GM12874 (cell line): Measurements from ENCODE around the gene RNGTT.

ENCODE experiments used
- TF ChIP-seq, protein P1 (sequence below): IDR thresholded peaks from 2 replicates; pipeline ENCODE4 v1.5.1; 2011; ENCODE audit warnings: low read depth, mild to moderate bottlenecking, control low read depth, low read length, moderate library complexity; ENCODE audit not compliant: insufficient read depth

RNGTT gene

DNA sequence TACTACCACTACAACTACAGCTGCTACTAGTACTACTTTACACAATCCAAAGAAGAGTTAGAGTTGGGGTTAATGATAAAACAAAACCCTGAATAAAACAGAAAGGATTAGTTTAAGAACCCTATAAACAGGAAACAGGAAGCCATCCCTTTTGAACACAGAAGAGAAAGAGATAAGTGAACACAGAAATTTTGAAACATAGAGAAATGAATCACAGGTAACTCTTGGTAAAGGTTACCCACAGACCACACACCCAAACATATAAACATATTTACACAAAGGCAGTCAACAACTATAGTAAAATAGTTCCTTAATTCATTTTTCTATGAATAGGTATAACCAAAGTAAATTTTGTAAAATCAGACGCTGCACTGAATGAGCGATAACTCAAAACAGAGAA is 98.1 kb downstream of the RNGTT start:
- TF ChIP-seq, protein P1, sequence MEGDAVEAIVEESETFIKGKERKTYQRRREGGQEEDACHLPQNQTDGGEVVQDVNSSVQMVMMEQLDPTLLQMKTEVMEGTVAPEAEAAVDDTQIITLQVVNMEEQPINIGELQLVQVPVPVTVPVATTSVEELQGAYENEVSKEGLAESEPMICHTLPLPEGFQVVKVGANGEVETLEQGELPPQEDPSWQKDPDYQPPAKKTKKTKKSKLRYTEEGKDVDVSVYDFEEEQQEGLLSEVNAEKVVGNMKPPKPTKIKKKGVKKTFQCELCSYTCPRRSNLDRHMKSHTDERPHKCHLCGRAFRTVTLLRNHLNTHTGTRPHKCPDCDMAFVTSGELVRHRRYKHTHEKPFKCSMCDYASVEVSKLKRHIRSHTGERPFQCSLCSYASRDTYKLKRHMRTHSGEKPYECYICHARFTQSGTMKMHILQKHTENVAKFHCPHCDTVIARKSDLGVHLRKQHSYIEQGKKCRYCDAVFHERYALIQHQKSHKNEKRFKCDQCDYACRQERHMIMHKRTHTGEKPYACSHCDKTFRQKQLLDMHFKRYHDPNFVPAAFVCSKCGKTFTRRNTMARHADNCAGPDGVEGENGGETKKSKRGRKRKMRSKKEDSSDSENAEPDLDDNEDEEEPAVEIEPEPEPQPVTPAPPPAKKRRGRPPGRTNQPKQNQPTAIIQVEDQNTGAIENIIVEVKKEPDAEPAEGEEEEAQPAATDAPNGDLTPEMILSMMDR = no peak

DNA sequence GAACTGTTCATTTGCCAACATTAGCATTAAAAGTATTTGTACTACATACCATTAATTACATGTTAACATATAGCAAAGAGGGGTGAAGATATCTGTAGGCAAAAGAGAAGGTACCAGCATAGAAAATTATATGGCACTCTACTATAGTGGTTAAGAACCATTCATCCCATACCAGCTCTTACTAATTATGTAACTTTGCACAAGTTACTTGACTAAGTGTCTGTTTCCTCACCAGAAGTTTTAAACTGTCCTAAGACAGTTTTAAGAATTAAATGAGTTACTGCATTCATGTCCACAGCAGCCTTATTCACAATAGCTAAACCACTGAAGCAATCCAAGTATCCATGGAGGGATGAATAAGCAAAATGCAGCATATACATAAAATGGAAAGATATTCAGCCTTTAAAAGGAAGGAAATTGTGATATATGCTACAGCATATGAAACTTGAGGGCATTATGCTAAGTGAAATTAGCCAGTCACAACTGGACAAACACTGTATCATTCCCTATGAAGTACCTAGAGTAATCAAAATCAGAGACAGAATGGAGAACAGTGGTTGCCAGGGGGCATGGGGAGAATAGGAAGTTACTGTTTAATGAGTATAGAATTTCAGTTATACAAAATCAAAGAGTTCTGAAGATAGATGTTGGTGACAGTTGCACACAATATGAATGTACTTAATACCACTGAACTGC is 98.9 kb downstream of the RNGTT start:
- TF ChIP-seq, protein P1 = no peak

DNA sequence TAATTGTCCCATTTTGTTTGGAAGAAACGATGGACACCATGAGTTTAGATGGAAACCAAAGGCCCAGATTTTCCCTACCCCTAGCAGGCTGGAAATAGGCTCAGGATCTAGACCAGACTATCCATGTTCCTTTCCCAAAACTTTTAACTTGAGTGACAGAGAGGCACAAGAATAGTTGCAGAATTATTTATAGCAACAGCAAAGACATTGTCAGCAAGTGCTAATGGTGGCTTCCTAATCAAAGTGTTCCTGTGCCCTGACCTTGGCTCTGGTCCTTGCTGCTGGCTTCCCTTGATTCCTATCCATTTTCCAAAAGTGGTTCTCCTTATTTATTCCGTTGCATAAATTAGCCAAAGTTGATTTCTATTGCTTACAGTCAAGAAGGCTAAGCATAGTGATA is 103.1 kb downstream of the RNGTT start:
- TF ChIP-seq, protein P1 = no peak

DNA sequence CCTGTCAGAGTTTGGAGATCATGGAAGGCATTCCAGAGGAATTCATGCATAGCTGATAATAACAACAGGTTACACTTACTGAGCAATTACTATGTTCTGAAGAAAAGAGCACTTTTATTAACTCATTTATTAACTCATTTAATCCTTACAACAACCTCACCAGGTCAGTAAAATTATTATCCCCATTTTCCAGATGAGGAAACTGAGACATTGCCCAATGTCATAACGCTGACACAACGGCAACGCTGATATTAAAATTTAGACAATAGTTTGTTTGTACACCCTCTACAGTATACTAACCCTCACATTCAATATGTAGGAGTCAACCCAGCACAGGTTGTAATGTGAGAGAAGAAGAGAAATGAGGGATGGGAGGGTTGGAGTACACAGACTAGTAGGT is 105.0 kb downstream of the RNGTT start:
- TF ChIP-seq, protein P1 = no peak

DNA sequence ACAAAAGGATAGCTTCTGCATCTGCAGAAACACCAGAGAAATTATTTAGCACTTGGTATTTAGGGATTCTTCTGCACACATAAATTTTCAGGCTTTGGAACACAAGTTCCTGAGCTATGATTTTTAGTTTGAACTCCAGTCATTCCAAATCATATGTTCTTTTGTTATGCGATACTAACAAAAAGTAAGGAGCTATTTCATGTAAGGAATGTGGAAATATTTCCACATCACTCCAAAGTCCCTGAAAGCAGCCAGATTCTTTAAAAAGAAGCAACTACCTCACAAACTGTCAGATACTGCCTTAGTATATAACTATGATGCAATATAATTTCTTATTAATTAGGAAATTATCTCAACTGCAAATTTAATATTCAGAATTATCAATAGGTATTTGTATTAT is 106.9 kb downstream of the RNGTT start:
- TF ChIP-seq, protein P1 = no peak

DNA sequence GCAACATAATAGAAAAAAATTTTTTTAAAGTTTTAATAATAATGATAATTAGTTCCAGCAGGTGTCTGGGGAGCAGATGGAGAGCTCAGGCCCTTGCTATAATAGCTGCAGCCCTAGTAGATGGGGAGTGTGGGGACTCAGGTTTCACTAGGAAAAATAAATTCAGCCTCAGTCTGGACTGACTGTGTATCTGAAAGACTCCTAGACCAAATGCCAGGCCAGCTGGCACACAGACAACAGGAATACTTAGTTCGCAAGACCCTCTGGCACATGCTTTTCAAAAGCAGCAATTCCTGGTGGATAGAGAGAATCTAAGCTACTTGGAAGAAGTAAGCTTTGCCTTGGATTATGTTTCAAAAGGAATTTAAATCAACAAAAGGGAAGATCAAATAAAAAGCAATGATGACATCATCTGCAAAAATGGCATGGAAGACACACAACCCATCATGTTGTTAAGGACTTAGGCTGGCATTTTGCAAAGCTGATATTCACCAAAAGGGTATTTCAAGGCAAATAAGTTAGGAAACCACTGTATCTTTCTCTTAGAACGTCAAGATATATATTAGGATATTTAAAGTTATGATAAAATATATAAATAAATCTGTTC is 107.8 kb downstream of the RNGTT start:
- TF ChIP-seq, protein P1 = no peak

DNA sequence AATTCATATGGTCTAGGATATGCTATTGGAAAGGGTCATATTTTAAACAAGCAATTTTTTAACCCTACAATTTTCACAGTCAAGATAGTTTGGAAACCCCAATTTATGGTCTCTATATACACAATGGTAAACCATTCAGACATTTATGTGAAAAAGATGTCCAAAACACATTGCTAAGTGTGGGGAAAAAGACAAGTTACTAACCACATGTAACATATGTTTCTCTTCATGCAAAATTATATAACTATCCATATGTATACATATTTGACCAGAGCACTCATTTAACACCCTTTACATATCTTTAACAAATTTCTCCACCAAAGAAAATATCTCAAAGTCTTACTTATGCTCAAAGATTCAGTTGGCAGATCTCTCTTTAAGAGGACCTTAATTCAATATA is 110.6 kb downstream of the RNGTT start:
- TF ChIP-seq, protein P1 = no peak
